ENCODE results near the gene C2CD2. TPM values are rescaled to one million over a fixed set of nuclear protein-coding genes. Genes with fewer than 3 reads are reported as not detected.
"Not testable (repeated sequence)": the region's sequence is repeated elsewhere in the genome, so short reads cannot be mapped to it uniquely, and the experiment has no call there.

The C2CD2 gene
- total RNA-seq, 2 donors from 2014 or later = 59.5 to 77.3 TPM

DNA sequence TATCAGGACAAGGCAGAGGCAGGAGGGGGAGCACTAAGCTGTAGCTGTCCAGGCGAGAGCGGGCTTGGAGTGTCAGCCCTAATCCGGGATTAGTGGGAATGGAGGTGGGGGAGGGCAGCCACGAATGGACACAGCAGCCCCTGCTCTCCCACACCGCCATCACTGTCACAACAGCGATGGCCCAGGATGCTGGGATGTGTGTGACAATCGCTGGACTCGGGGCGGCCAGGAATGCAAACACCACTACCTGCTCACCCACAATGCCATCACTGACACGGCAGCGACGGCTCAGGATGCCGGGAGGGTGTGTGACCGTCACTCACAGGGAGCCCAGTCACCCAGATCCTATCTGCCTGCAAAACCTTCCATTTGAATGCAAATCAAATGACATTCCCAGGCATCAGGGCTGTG is 2.9 kb downstream of the C2CD2 start:
- TF ChIP-seq, protein P1, sequence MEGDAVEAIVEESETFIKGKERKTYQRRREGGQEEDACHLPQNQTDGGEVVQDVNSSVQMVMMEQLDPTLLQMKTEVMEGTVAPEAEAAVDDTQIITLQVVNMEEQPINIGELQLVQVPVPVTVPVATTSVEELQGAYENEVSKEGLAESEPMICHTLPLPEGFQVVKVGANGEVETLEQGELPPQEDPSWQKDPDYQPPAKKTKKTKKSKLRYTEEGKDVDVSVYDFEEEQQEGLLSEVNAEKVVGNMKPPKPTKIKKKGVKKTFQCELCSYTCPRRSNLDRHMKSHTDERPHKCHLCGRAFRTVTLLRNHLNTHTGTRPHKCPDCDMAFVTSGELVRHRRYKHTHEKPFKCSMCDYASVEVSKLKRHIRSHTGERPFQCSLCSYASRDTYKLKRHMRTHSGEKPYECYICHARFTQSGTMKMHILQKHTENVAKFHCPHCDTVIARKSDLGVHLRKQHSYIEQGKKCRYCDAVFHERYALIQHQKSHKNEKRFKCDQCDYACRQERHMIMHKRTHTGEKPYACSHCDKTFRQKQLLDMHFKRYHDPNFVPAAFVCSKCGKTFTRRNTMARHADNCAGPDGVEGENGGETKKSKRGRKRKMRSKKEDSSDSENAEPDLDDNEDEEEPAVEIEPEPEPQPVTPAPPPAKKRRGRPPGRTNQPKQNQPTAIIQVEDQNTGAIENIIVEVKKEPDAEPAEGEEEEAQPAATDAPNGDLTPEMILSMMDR (IDR thresholded peaks at IDR 0.05) = no peak
- H3K27ac ChIP-seq = peak overlapping the region in 1 of 2 donors; percentile 7
- H3K4me1 ChIP-seq (ENCODE audit: control insufficient read depth in 1 of 2, low read depth in 2 of 2) = peaks cover 19 to 57% of the 10 kb centered on the region in 2 donors
- no peak for DNase-seq (ENCODE audit: low spot score)
- no peak overlapping the region for H3K4me3 ChIP-seq
- H3K36me3 ChIP-seq = no peaks in the 10 kb centered on the region
- no peaks in the 10 kb centered on the region for H3K27me3 ChIP-seq (replicated peaks; ENCODE audit: insufficient read depth)
- H3K9me3 ChIP-seq = no peaks in the 10 kb centered on the region
- ATAC-seq (ENCODE audit: insufficient number of reproducible peaks, low FRiP score, low read depth) = no peak

DNA sequence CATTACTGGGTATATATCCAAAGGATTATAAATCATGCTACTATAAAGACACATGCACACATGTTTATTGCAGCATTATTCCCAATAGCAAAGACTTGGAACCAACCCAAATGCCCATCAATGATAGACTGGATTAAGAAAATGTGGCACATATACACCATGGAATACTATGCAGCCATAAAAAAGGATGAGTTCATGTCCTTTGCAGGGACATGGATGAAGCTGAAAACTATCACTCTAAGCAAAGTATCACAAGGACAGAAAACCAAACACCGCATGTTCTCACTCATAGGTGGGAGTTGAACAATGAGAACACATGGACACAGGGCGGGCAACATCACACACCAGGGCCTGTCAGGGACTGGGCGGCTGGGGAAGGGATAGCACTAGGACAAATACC is 4.2 kb downstream of the C2CD2 start:
- H3K4me1 ChIP-seq (ENCODE audit: control insufficient read depth in 1 of 2, low read depth in 2 of 2) = peaks cover 19 to 57% of the 10 kb centered on the region in 2 donors
- not testable (repeated sequence) for H3K4me3 ChIP-seq; DNase-seq (ENCODE audit: low spot score); H3K27ac ChIP-seq; ATAC-seq (ENCODE audit: insufficient number of reproducible peaks, low FRiP score, low read depth); H3K36me3 ChIP-seq; H3K9me3 ChIP-seq; H3K27me3 ChIP-seq (replicated peaks; ENCODE audit: insufficient read depth)

- TF ChIP-seq, protein P1 (IDR thresholded peaks at IDR 0.05) = no peak
- DNase-seq (ENCODE audit: low spot score) (no peak), ATAC-seq (ENCODE audit: insufficient number of reproducible peaks, low FRiP score, low read depth) (no peak)
- Histone ChIP-seq H3K4me1 (ENCODE audit: control insufficient read depth in 1 of 2, low read depth in 2 of 2) (peaks cover 19 to 50% of the 10 kb centered on the region in 2 donors), H3K9me3 (no peaks in the 10 kb centered on the region), H3K27me3 (replicated peaks; ENCODE audit: insufficient read depth) (no peaks in the 10 kb centered on the region), H3K27ac (peak overlapping the region; percentile 11 to 53), H3K36me3 (no peaks in the 10 kb centered on the region), H3K4me3 (no peak overlapping the region)
Measured at GRCh38 chr21:41948901-41949300, 4.9 kb downstream of the C2CD2 start.

DNA sequence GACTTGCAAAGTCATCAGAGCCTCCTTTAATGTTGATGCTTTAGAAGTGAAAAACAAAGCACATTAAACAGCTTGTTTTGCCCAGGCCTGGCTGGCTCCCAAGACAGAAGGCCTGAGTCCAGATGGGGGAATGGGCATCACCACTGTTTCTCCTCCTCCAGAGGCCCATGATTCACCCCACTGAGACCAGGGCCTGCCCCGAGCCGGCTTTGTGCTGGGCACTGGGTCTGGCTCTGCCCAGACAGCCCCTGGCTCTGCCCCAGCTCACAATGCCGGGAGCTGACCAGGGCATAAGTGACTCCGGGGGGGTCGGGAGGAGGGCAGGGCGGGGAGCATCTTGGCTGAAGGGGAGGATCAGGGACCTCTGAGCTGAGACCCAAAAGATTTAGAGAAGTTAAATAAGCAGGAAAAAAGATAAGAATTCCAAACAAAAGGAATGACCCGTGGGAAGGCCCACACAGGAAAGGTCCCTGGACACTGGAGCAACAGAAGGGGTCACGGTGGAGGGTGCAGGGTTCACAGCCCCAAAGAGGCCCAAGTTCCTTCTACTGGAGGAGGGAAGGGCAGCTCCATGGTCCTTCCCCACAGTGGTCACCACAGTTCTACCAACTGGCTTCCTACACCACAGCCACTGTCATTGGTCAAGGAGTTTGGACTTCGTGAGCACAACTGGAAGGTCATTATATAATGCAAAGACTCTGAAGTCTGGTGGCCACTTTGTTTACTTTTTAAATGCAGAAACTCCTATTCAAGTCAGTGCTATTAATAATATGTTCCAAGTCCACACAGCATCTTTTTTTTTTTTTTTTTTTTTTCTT is 5.5 kb downstream of the C2CD2 start:
- H3K27ac ChIP-seq = peak overlapping the region; percentile 60 to 79
- ATAC-seq (ENCODE audit: insufficient number of reproducible peaks, low FRiP score, low read depth) = peak; percentile 76
- H3K27me3 ChIP-seq (replicated peaks; ENCODE audit: insufficient read depth) = no peaks in the 10 kb centered on the region
- H3K4me1 ChIP-seq (ENCODE audit: control insufficient read depth in 1 of 2, low read depth in 2 of 2) = peaks cover 19 to 50% of the 10 kb centered on the region in 2 donors
- TF ChIP-seq, protein P1 (IDR thresholded peaks at IDR 0.05) = no peak
- H3K9me3 ChIP-seq = no peaks in the 10 kb centered on the region
- DNase-seq (ENCODE audit: low spot score) = no peak
- H3K4me3 ChIP-seq = peak overlapping the region; percentile 38
- H3K36me3 ChIP-seq = no peaks in the 10 kb centered on the region

- ATAC-seq (ENCODE audit: insufficient number of reproducible peaks, low FRiP score, low read depth) (no peak), DNase-seq (ENCODE audit: low spot score) (no peak)
- Histone ChIP-seq H3K4me1 (ENCODE audit: control insufficient read depth in 1 of 2, low read depth in 2 of 2) (peaks cover 12 to 31% of the 10 kb centered on the region in 2 donors), H3K27ac (no peak overlapping the region), H3K9me3 (no peaks in the 10 kb centered on the region), H3K36me3 (no peaks in the 10 kb centered on the region), H3K4me3 (no peak overlapping the region), H3K27me3 (replicated peaks; ENCODE audit: insufficient read depth) (no peaks in the 10 kb centered on the region)
- TF ChIP-seq, protein P1 (IDR thresholded peaks at IDR 0.05) = no peak
Measured at GRCh38 chr21:41945982-41946381, 7.8 kb downstream of the C2CD2 start.
